HepG2 (cell line): ENCODE results near the gene MBLAC2. TPM values are rescaled to one million over a fixed set of nuclear protein-coding genes. Genes with fewer than 3 reads are reported as not detected.

ENCODE experiments used
- ARID4A ChIP-seq: sonication (generic); formaldehyde crosslinking; IDR thresholded peaks from 2 replicates; pipeline ENCODE4 v1.5.0; 2020; ENCODE audit warnings: mild to moderate bottlenecking, missing genetic modification reagents, borderline replicate concordance
- HIC2 ChIP-seq: sonication (generic); formaldehyde crosslinking; IDR thresholded peaks from 2 replicates; pipeline ENCODE4 v1.9.0; 2022; ENCODE audit warnings: low read depth, missing genetic modification reagents
- KAT2B ChIP-seq: fragments of 150-350 bp; IDR thresholded peaks from 2 replicates; pipeline ENCODE4 v1.6.1; 2014; ENCODE audit warnings: low read depth, low read length, borderline replicate concordance
- PRDM10 ChIP-seq: sonication (generic); formaldehyde crosslinking; IDR thresholded peaks from 2 replicates; pipeline ENCODE4 v1.4.0; 2020; ENCODE audit warnings: low read depth, missing genetic modification reagents
- SALL2 ChIP-seq: sonication (generic); formaldehyde crosslinking; IDR thresholded peaks from 2 replicates; pipeline ENCODE4 v1.8.1; 2023; ENCODE audit warnings: mild to moderate bottlenecking, missing genetic modification reagents, inconsistent platforms
- TCF12 ChIP-seq, 2 experiments: fragments of 450-650 bp in 1 of 2; sonication (generic) in 1 of 2; formaldehyde crosslinking in 1 of 2; IDR thresholded peaks; 2 replicates each; pipeline versions ENCODE4 v1.6.1 to v1.8.0; 2017 to 2022; ENCODE audit warnings: antibody characterized with exemption in 1 of 2, mild to moderate bottlenecking in 1 of 2, missing genetic modification reagents in 1 of 2, moderate library complexity in 1 of 2
- ZNF407 ChIP-seq: sonication (generic); formaldehyde crosslinking; IDR thresholded peaks from one replicate; pipeline ENCODE4 v1.5.1; 2020; ENCODE audit warnings: mild to moderate bottlenecking, missing genetic modification reagents; ENCODE audit errors: not compliant biosample characterization
- ZSCAN30 ChIP-seq: sonication (generic); formaldehyde crosslinking; IDR thresholded peaks from 2 replicates; pipeline ENCODE4 v1.5.0; 2020; ENCODE audit warnings: mild to moderate bottlenecking, missing genetic modification reagents
- polyA plus RNA-seq, 8 experiments: library from polyadenylated mRNA; depleted of rRNA in 3 of 8; stranded (reverse) in 7 of 8; unstranded in 1 of 8; fragments of >200 nt; fragmentation: Illumina TruSeq in 4 of 8; extraction: Trizol in 4 of 8; gene quantifications; 2 replicates each; pipeline versions ENCODE4 v1.2.1 to v1.2.3, GENCODE V29; 2011 to 2016; ENCODE audit warnings: low read depth in 4 of 8, missing spikeins in 1 of 8, mixed read lengths in 1 of 8; ENCODE audit not compliant: insufficient read depth in 1 of 8
- total RNA-seq, 5 experiments: library from RNA; depleted of rRNA; stranded (reverse); fragments of >200 nt; fragmentation: Illumina TruSeq; extraction: Trizol; gene quantifications; 2 replicates each; pipeline ENCODE4 v1.2.3, GENCODE V29; 2016; ENCODE audit warnings: low read depth in 1 of 5

Gene MBLAC2
- total and polyA plus RNA-seq, 2 of the 13 experiments (the other 11 are each of a cell fraction or from before 2014, with no cell fraction given) = 2.9 to 4.1 TPM

- TF ChIP-seq ZSCAN30 (CRISPR knock-in tag) = no peak
- TF ChIP-seq SALL2 (CRISPR knock-in tag) = 0 out of 2 replicates have a peak, but pooled peaks have one; percentile 20
- no peak for TF ChIP-seq PRDM10 (CRISPR knock-in tag)
- TF ChIP-seq TCF12 (IDR thresholded peaks at IDR 0.05) = no peak
- no peak for TF ChIP-seq TCF12 (CRISPR knock-in tag; IDR thresholded peaks at IDR 0.05)
- TF ChIP-seq HIC2 (CRISPR knock-in tag) = peak; percentile 75
- TF ChIP-seq KAT2B = no peak
- TF ChIP-seq ARID4A (CRISPR knock-in tag) = no peak
- TF ChIP-seq ZNF407 (CRISPR knock-in tag) = no peak
Measured at GRCh38 chr5:90473396-90474234, 956 bp downstream of the MBLAC2 start (continued).
